GM11168 (cell line): Measurements from ENCODE around the gene TBC1D22B.
"Not testable (repeated sequence)": the region's sequence is repeated elsewhere in the genome, so short reads cannot be mapped to it uniquely, and the experiment has no call there.

ENCODE experiments used
- in situ Hi-C: fragments of 300-500 bp; cut with MboI; formaldehyde crosslinking; loops from one replicate; pipeline ENCODE4 v1.12.0; 2022; ENCODE audit warnings: low sequenced_read_pairs; ENCODE audit not compliant: unreplicated experiment

The TBC1D22B gene

DNA sequence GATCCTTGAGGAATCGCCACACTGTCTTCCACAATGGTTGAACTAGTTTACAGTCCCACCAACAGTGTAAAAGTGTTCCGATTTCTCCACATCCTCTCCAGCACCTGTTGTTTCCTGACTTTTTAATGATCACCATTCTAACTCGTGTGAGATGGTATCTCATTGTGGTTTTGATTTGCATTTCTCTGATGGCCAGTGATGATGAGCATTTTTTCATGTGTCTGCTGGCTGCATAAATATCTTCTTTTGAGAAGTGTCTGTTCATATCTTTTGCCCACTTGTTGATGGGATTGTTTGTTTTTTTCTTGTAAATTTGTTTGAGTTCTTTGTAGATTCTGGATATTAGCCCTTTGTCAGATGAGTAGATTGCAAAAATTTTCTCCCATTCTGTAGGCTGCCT lies 88.2 kb downstream of the TBC1D22B start:
- in situ Hi-C loops: not testable (repeated sequence)

DNA sequence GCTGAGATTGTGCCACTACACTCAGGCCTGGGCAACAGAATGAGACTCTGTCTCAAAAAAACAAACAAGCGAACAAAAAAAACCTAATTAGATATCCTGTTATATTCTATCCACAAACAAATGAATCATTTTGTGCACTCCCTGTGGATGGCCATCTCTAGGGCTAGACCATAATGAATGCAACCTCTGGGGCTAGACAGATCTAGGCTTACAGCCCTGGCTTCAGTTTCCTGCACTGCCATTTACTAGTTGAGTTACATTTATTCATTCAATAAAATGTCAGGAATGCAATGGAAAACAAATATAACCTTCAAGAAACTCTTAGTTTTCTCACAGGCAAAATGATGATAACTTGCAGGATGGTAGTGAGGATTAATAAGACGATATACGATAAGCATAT lies 89.6 kb downstream of the TBC1D22B start:
- in situ Hi-C loops: no loop called here

DNA sequence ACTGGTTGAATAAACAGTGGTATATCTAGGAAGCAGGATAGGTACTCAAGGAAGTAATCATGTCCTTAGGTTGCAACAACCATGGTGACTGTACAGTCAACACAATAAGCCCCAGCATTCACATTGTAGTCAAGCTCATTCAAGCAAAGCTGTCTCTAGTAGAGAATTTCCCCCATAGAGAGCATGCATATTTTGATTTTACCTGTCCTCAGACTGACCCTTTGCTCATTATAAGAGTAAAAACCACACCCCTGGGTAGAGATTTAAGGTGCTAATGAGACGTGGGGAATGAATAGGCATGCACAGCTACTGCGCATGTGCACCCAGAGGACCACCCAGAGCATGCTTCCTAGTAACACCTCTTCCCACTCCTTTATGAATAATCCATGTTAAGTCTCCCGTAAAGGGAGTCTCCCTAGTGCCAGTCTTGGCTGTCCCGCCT lies 90.1 kb downstream of the TBC1D22B start:
- in situ Hi-C loops: no loop called here

DNA sequence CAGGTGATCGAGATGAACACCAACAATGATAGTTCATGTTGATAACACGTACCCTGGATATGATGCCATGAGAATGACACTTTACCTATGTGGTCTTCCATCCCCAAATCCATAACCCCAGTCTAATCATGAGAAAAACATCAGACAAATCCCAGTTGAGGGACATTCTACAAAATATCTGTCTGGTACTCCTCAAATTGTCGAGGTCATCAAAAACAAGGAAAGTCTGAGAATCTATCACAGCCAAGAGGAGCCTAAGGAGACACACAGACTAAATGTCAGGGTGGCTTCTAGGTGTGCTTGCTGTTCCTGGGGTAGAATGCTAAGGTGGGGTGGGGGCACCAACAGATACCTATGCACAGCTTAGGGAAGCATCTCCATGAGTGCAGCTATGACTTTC lies 93.5 kb downstream of the TBC1D22B start:
- in situ Hi-C loops: no loop called here

DNA sequence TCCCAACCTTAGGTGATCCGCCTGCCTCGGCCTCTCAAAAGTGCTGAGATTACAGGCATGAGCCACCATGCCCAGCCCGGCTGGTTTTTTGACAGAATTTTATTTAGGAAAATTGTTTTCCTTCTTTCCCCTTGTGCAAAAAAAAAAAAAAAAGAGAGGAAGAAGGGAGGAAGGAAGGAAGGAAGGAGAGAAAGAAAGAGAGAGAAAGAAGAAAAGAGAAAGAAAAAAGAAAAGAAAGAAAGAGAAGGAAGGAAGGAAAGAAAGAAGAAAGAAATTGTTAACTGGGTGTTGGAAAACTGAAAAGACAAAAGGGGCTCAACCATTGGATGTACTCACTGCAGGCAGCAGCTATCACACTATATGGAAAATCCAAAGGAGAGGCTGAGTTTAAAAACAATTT lies 94.8 kb downstream of the TBC1D22B start:
- in situ Hi-C loops: no loop called here

DNA sequence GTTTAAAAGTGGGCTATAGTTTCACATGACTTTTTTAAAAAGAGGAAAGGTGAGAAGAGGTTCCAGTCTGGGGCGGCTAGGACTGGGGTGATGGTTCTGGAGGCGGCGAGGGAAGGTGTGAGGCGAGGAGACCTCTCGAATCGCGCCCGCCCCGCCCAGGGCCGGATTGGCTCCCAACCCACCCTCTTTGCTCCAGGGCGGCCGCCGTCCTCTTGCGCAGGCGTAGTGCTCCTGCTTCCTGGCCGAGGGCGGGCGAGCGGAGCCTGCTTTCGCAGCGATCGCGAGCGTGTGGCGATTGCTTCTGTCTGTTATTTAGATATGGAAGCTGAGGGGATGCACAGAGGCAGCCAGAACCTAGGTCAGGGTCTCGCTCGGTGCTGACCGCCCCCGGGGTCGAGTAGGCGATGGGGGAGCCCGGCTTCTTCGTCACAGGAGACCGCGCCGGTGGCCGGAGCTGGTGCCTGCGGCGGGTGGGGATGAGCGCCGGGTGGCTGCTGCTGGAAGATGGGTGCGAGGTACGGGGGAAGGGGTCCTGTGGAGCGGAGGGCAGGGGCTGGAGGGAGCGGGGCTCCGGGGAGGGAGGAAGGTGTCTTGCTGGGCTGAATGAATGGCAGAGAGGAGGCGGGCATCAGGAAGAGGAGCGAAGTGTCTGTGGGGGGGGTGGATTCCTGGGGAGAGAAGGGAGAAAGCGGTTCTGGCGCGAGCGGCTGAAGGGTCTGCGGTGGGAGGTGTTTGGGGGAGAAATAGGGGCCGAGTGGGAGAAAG lies 96.4 kb downstream of the TBC1D22B start, which contains the start of gene RNF8:
Gene RNF8 (plus strand): TSS at position 223 of the 765 bp plus-strand sequence. CDS start 182 bp downstream, at position 405.
- in situ Hi-C loops: no loop called here

DNA sequence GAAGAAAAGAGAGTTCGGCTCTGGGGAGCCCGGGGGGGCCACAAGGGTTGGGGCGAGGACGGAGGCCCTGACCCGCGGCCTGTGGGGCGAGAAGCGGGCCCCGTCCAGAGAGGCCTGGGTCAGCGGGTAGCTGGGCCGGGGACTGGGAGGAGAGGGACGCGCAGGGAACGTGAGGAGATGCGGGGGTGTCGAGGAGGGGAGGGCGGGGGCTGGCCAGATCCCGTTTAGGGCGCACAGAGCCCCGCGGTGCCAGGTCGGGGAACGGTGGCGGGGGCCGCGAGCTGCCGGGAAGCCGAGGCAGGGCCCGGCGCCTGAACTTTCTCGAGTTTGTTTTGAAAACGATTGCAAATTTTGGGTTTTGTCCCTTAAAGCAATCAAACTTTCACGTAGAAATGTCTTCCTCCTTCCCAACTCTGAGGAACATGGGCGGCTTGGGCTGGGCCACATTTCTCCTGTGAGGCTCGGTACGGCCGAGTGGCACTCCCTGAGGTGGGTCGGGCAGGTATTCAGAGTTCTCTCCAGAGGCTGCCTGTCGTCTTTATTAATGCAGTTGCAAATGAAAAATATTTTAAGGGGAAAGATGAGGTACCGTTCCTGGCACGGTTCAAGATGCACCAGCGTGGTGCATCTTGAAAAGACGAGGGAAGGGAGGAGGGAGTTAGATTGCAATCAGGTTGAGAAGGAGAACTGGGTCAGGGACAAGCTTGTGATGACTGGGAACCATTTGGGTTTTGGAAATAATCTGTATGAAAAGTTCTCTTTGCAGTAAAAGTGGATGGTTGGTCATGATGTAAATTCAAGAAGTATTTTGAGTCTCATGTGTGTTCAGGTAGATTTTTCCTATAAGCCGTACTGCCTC lies 97.2 kb downstream of the TBC1D22B start:
- in situ Hi-C loops: no loop called here

DNA sequence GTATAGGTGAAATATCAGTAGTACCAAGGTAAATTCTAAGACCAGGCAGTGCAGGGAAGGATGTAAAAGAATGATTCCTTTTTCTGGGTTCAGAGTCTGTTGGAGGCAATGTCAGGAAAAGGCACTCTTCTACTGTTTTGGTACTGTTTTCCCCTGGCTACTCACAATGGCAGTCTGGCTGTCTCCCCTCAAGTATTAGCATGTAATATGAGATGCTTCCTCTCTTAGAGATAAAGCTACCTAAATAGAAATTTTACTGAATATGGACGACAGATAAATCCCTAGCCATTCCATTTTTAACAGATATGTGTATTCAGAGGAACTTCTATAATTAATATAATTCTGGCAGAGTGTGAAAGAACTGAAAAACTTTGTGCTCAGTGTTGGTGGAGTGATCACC lies 99.7 kb downstream of the TBC1D22B start:
- in situ Hi-C loops: no loop called here

DNA sequence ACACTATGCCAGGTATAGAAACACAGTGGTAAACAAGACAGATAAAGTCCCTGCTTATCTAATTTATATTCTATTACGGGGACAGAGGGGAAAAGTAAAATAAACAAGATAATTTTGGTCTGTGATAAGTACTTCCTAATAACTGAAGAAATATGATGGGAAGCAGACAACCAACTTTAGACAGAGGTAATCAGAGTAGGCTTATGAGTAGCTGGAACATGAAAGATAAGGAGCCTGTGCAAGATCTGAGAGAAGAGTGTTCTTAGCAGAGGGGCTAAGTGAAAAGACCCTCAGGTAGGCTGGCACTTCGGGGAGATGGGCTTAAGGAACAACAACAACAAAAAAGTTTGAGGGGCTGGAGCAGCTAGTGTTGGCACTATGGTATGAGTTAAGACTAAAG lies 100.3 kb downstream of the TBC1D22B start:
- in situ Hi-C loops: no loop called here

DNA sequence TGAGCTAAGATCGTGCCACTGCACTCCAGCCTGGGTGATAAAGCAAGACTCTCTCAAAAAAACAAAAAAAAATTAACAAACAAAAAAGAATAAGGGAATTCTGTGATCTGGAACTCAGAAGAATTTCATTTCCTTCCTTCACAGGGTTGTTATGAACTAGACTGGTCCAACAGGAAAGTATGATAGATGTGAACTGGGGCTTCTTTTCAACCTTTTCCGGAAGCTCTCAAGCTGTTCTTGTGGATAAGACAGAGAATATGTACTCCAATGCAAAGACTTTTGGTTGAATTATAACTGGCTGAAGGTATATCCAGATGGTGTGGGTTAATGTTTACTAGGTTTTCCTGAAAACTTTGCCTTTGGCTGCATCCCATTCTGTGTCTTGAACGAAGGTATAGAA lies 101.5 kb downstream of the TBC1D22B start:
- in situ Hi-C loops: no loop called here

DNA sequence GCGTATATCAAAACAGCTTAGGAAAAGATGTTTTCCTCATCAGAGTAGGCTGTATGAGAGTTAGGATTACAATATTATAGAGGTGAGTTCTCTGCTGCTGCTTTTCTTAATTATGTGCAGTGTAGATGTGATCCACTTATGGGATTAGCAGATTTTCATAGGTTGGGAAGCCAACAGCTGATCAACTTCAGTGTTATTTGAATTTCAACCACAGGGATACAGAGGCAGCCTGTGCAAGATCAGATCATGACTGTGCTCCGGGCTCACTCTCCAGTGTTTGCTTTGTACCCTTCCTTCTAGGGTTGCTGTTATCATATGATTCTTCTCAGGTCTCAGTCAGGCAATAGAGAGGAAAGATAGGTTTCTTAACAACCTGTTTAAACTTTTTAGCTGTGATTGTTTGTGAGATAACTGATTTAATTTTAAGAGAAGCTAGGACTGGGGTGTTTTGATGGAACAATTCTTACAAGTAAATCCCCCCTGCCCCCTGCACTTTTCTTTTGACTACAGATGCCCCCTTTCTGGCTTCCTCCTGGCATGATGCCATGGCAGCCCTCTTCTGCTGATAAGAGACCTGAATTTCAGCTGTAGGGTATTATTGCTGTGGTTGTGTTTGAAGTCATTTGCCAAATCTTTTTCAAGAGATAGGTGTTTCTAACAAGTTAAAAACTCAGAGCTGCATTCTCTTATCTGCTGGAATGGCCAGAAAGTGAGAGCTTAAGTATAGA lies 104.7 kb downstream of the TBC1D22B start:
- in situ Hi-C loops: no loop called here

DNA sequence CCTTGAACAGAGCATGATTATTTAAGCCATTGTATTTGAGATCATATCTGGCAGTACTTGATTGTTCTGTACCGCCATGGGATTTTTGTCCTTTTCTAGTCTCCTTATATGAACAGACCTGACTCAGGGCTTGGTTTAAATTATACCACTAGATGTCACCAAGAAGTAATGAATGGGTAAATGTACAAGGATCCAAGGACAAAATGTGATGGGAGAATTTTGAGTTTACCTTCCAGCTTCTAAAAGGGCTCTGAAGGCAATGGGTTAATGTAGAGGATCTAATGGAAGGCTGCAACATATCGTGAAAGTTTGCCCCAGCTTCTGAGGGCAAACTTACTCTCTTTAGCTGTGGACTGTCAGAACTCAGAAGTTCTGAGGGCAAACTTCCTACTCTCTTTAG lies 108.2 kb downstream of the TBC1D22B start:
- in situ Hi-C loops: no loop called here

DNA sequence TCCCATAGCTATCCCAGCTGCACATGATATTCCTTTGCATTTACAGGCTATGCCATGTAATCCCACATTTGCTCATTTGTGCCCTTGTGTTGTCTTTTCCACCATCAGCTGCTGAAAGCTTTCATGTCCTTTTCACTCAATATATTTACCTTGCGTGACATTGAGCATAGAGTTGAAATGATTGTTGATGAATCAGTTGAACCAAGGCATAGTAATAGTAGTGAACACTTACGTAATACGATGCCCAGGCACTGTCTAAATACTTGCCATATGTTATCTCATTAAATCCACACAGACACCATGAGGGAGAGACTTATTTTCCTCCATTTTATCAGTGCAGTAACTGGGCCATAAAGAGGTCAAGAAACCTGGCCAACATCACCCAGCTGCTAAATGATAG lies 109.3 kb downstream of the TBC1D22B start:
- in situ Hi-C loops: no loop called here

DNA sequence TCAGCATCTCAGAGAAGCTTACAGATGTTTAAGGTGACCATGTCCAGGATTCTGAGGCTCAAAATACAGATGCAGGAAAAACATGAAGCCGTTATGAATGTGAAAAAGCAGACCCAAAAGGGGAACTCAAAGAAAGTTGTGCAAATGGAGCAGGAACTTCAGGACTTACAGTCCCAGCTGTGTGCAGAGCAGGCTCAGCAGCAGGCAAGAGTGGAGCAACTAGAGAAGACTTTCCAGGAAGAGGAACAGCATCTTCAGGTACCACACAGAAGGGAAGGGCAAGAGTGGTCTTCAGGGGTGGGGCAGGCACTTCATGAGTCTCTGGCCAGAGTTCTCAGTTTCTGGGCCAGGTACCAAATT lies 111.4 kb downstream of the TBC1D22B start:
- in situ Hi-C loops: no loop called here

DNA sequence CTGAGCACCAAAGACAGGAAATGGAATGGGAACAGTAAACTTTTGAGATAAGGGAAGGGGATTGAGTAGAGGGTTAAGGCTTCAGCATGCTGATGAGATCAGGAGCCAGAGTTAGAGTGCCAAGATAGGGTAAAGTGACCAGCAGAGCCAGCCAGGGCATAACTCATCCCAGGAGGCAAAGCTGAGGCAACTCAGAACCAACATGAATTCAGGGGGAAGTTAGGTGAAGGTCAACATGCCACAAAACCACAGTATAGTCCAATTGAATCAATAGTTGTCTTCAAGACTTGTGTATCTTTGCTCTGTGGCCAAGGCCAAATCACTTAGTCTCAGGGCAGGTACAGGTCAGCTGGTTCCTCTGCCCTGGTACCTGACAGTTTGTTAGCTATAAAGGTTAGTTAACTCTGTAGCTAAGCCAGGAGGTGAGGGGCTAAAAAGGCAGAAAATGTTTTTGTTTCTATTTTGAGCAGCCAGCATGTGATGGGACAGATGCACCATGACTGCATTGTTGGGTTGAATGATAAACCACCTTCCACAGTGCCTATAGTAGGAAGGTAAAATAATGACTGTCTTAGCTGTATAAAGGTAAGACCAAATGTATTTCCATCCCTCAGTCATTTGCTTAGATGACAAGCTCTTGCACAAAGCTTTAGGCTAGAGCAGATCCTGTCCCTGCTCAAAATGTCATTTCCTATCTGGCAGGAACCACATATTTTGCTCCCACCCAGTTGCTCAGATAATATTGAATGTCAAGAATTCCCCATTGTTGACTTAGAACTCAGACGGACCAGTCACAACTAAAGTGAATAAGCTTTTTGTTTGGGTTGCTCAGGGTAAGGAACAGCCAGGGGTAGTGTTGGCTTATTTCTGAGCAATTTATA lies 112.0 kb downstream of the TBC1D22B start:
- in situ Hi-C loops: no loop called here

DNA sequence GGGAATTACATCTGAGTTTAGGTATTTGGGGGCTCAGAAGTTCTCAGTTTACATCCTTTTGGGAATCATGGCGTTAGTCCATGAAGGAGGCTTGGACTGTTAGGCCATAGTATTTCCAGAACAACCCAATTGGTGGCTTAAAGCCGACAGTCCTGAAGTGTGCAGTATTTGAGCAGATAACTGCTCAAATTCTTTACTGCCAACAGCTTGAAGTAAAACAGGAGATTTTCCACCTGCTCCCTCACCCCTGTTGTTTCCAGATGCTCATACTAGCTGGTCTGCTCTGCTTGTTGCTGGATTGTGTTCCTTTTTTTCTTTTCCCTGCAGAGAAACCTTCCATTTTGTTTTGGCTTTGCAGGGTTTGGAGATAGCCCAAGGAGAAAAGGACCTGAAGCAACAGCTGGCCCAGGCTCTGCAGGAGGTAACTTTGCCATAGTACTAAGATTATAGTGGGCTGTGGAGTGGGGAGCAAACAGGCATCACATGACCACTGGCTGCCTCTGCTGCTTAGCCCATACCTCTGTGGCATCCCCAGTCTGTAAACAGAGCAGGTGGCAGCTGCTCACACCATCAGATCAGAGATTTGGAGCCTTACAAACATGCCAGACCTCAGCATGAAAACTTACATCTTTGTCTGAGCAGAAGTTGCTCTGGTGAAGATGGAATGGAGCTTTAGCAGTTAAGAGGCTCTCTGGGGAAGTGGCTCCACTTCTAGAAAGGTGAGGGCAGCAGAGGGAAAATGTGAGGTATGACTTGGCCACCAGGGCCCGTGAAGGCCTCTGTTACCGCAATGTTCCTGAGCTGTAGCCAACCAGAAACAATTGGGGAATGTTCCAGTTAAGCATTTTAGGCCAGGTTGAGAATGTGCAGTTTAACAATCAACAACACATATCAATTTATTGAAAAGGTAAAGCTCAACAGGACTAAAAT lies 113.8 kb downstream of the TBC1D22B start:
- in situ Hi-C loops: no loop called here

DNA sequence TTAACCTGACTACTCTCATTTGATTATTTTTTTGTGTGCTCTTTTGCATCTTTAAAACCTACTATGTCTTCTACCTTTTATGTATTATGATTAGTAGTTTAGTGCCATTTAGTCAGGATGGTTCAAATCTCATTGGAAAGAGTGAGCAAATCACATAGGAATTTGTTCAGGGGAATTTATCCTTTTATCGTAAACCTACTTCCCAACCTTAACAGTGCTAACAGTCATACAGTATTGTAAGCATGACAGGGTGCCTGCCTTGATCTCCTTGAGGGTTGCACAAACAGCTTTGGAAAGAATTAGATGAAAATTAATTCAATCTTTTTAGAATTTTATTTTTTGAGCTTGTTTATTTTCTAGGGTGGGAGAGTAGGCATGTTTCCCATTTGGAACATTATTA lies 114.5 kb downstream of the TBC1D22B start:
- in situ Hi-C loops: no loop called here

DNA sequence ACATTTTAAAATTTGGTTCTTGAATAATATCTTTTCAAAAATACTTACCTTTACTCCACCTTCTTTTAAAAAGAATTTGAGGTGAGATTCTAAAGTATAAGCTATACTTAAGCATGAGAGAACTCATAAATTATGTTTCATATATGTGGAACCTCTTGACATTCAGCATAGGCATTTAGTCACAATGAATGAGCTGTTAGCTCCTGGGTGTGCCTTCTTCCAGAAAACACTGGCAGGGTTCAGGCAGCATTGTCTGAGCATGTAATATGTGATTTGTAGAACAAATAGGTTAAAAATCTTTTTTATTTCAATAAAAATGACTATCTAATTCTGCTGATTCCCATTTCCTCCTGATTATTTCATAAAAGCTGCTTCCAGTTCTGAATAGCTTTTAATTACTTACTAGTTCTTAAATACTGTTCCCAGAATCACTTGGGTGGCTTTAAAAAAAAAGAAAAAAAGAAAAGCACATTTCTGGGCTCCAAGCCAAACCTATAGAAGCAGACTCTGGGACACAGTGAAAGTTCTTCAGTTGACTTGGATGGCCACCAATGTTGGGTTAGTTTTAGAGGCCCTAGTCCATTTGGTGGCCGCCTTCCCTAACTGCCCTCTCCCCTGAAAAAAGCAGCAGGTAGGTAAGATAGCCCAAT lies 116.4 kb downstream of the TBC1D22B start:
- in situ Hi-C loops: no loop called here
